ENCODE data around the gene ATP8B4.

- no peak for TF ChIP-seq EZH2 (IDR thresholded peaks at IDR 0.05; ENCODE audit: insufficient read depth, poor library complexity, severe bottlenecking)
- TF ChIP-seq EZH2phosphoT487 (IDR thresholded peaks at IDR 0.05; ENCODE audit: insufficient read depth, low read depth): no peak
Observed at GRCh38 chr15:49888323-49888693, 230.7 kb downstream of the ATP8B4 start.

Measured in GM23248 (cell line).